GM23338 (cell line): Measurements from ENCODE around the gene FOCAD. TPM values are rescaled to one million over a fixed set of nuclear protein-coding genes. Genes with fewer than 3 reads are reported as not detected.

Experiments used
- ATAC-seq: fragments of 200-7000 bp; cut with Tn5 transposase; 3 replicates; pipeline ENCODE4 v1.9.1; 2020
- DNase-seq: peaks from one replicate; pipeline ENCODE4 v3.0.0-alpha.2; 2015; ENCODE audit warnings: low spot score
- H2AFZ ChIP-seq: fragments of 200-600 bp; sonication (generic); 2 replicates; pipeline ENCODE4 v1.8.0; 2016; ENCODE audit warnings: antibody characterized with exemption, mild to moderate bottlenecking, moderate library complexity
- H3F3A ChIP-seq: fragments of 200-600 bp; sonication (generic); replicated peaks from 2 replicates; pipeline ENCODE4 v1.8.0; 2017; ENCODE audit warnings: antibody characterized with exemption, mixed run types, low read depth
- H3K27ac ChIP-seq: fragments of 200-600 bp; sonication (generic); 2 replicates; pipeline ENCODE4 v1.6.1; 2016; ENCODE audit warnings: low read depth
- H3K27me3 ChIP-seq: fragments of 200-600 bp; sonication (generic); 2 replicates; pipeline ENCODE4 v1.8.0; 2016; ENCODE audit warnings: mild to moderate bottlenecking, mixed run types, moderate library complexity; ENCODE audit not compliant: insufficient read depth
- H3K36me3 ChIP-seq: fragments of 200-600 bp; sonication (generic); 2 replicates; pipeline ENCODE4 v1.8.0; 2016; ENCODE audit warnings: mild to moderate bottlenecking; ENCODE audit not compliant: insufficient read depth
- H3K4me1 ChIP-seq: fragments of 200-600 bp; sonication (generic); 2 replicates; pipeline ENCODE4 v1.8.0; 2016; ENCODE audit warnings: mild to moderate bottlenecking, moderate library complexity; ENCODE audit not compliant: insufficient read depth
- H3K4me2 ChIP-seq: fragments of 200-600 bp; sonication (generic); 2 replicates; pipeline ENCODE4 v1.7.1; 2017; ENCODE audit warnings: mixed run types
- H3K4me3 ChIP-seq: fragments of 200-600 bp; sonication (generic); 2 replicates; pipeline ENCODE4 v1.6.1; 2016; ENCODE audit warnings: mixed run types
- H3K79me2 ChIP-seq: fragments of 200-600 bp; sonication (generic); replicated peaks from 2 replicates; pipeline ENCODE4 v1.8.0; 2017; ENCODE audit warnings: mild to moderate bottlenecking; ENCODE audit not compliant: insufficient read depth
- H3K9me2 ChIP-seq: fragments of 200-600 bp; sonication (generic); 2 replicates; pipeline ENCODE4 v1.8.0; 2017; ENCODE audit not compliant: insufficient read depth
- H4K20me1 ChIP-seq: fragments of 200-600 bp; sonication (generic); replicated peaks from 2 replicates; pipeline ENCODE4 v1.8.0; 2017; ENCODE audit warnings: mild to moderate bottlenecking; ENCODE audit not compliant: insufficient read depth
- H3K27ac Mint-ChIP-seq: 2 replicates; pipeline ENCODE4 v1.8.0; 2020; ENCODE audit warnings: inconsistent platforms, mild to moderate bottlenecking, moderate library complexity, mixed read lengths
- H3K27me3 Mint-ChIP-seq: 3 replicates; pipeline ENCODE4 v1.8.0; 2022; ENCODE audit warnings: low read depth, mild to moderate bottlenecking, moderate library complexity, mixed read lengths, inconsistent platforms; ENCODE audit not compliant: insufficient read depth, poor library complexity
- H3K36me3 Mint-ChIP-seq: 3 replicates; pipeline ENCODE4 v1.8.0; 2021; ENCODE audit warnings: low read depth, mild to moderate bottlenecking, inconsistent platforms, moderate library complexity, mixed read lengths
- H3K4me1 Mint-ChIP-seq: 3 replicates; pipeline ENCODE4 v1.8.0; 2020; ENCODE audit warnings: mild to moderate bottlenecking, inconsistent platforms, mixed read lengths
- H3K4me3 Mint-ChIP-seq: 3 replicates; pipeline ENCODE4 v1.8.0; 2021; ENCODE audit warnings: moderate library complexity, mild to moderate bottlenecking, inconsistent platforms, mixed read lengths
- H3K9me3 Mint-ChIP-seq: 3 replicates; pipeline ENCODE4 v1.8.0; 2020; ENCODE audit warnings: moderate library complexity, mild to moderate bottlenecking, inconsistent platforms, mixed read lengths
- EZH2phosphoT487 ChIP-seq: fragments of 200-600 bp; sonication (generic); IDR thresholded peaks from one replicate; pipeline ENCODE4 v1.8.1; 2018; ENCODE audit warnings: antibody characterized with exemption; ENCODE audit not compliant: unreplicated experiment
- ZNF331 ChIP-seq: fragments of 250-450 bp; sonication (Bioruptor Pico); IDR thresholded peaks from 2 replicates; pipeline ENCODE4 v1.5.0; 2020; ENCODE audit warnings: low read depth, mild to moderate bottlenecking, moderate library complexity
- ZNF462 ChIP-seq: fragments of 250-450 bp; sonication (Bioruptor Pico); IDR thresholded peaks from 2 replicates; pipeline ENCODE4 v1.5.0; 2020; ENCODE audit warnings: mild to moderate bottlenecking, moderate library complexity
- polyA plus RNA-seq: library from polyadenylated mRNA; unstranded; fragments of >200 nt; fragmentation: Nextera tagmentation; extraction: Ambion mirVana; gene quantifications from 2 replicates; pipeline ENCODE4 v1.2.1, GENCODE V29; 2016
- total RNA-seq: library from RNA; depleted of rRNA; stranded (reverse); fragments of >200 nt; shearing (Covaris generic); gene quantifications from 2 replicates; pipeline ENCODE4 v1.2.3, GENCODE V29; 2014
- TF ChIP-seq, protein P1 (sequence below), 2 experiments: fragments of 200-600 bp in 1 of 2; sonication (generic) in 1 of 2; conservative IDR thresholded peaks; 2 replicates each; pipeline versions ENCODE4 v1.5.1 to v1.6.1; 2016 to 2017; ENCODE audit warnings: antibody characterized with exemption in 2 of 2, low read depth in 2 of 2, mild to moderate bottlenecking in 2 of 2, moderate library complexity in 1 of 2
- TF ChIP-seq, protein P2 (sequence below): IDR thresholded peaks from 2 replicates; pipeline ENCODE4 v1.6.1; 2016; ENCODE audit warnings: antibody characterized with exemption

The FOCAD gene
- total and polyA plus RNA-seq, 2 experiments from 2014 or later = 13.7 to 66.5 TPM

DNA sequence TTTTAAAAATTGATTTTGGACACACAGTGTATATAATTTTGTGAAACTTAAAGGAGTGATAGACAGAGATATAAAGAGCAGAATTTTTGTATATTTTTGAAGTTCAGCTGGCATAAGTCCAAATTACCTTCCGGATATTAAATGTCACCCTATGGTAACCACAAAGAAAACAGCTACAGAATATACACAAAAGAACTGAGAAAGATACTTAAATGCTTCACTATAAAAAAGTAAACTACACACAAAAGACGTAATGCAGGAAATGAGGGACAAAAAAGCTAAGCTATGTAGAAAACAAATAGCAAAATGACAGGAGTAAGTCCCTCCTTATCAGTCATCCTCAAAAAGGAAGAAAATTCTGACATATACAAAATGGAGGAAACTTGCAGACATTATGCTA is 318.0 kb downstream of the FOCAD start (continued):
- no peak for TF ChIP-seq ZNF462
- TF ChIP-seq, protein P1, sequence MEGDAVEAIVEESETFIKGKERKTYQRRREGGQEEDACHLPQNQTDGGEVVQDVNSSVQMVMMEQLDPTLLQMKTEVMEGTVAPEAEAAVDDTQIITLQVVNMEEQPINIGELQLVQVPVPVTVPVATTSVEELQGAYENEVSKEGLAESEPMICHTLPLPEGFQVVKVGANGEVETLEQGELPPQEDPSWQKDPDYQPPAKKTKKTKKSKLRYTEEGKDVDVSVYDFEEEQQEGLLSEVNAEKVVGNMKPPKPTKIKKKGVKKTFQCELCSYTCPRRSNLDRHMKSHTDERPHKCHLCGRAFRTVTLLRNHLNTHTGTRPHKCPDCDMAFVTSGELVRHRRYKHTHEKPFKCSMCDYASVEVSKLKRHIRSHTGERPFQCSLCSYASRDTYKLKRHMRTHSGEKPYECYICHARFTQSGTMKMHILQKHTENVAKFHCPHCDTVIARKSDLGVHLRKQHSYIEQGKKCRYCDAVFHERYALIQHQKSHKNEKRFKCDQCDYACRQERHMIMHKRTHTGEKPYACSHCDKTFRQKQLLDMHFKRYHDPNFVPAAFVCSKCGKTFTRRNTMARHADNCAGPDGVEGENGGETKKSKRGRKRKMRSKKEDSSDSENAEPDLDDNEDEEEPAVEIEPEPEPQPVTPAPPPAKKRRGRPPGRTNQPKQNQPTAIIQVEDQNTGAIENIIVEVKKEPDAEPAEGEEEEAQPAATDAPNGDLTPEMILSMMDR (conservative IDR thresholded peaks at IDR 0.05; ENCODE audit: low read depth in 2 of 2) = no peak
- no peak for TF ChIP-seq EZH2phosphoT487
- TF ChIP-seq, protein P2, sequence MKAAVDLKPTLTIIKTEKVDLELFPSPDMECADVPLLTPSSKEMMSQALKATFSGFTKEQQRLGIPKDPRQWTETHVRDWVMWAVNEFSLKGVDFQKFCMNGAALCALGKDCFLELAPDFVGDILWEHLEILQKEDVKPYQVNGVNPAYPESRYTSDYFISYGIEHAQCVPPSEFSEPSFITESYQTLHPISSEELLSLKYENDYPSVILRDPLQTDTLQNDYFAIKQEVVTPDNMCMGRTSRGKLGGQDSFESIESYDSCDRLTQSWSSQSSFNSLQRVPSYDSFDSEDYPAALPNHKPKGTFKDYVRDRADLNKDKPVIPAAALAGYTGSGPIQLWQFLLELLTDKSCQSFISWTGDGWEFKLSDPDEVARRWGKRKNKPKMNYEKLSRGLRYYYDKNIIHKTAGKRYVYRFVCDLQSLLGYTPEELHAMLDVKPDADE = no peak
- TF ChIP-seq ZNF331 = no peak

- H3K4me1 Mint-ChIP-seq = peaks cover 32% of the 10 kb centered on the region
- Histone ChIP-seq H3K79me2 (no peaks in the 10 kb centered on the region), H3K27ac (no peak overlapping the region), H3K9me2 (no peaks in the 10 kb centered on the region), H2AFZ (no peak overlapping the region), H3K4me3 (no peak overlapping the region), H3F3A (no peaks in the 10 kb centered on the region), H4K20me1 (no peaks in the 10 kb centered on the region), H3K27me3 (no peaks in the 10 kb centered on the region), H3K4me1 (peaks cover 34% of the 10 kb centered on the region), H3K36me3 (no peaks in the 10 kb centered on the region), H3K4me2 (peak overlapping the region; percentile 22; the same call in 1 of the 2 replicates)
- ATAC-seq = peak; percentile 97
- no peaks in the 10 kb centered on the region for H3K36me3 Mint-ChIP-seq
- peak; percentile 68 for DNase-seq
- no peaks in the 10 kb centered on the region for H3K9me3 Mint-ChIP-seq
- H3K27ac Mint-ChIP-seq = no peak overlapping the region
- peaks cover 2% of the 10 kb centered on the region for H3K27me3 Mint-ChIP-seq
- H3K4me3 Mint-ChIP-seq = no peak overlapping the region
- no peak for TF ChIP-seq ZNF462
Observed at GRCh38 chr9:21015129-21015815, 331.2 kb downstream of the FOCAD start.
